Suprapubic skin (tissue), 4 donors: ENCODE data around the gene TCEA2. TPM values are rescaled to one million over a fixed set of nuclear protein-coding genes. Genes with fewer than 3 reads are reported as not detected.

Experiments used
- DNase-seq, 2 donors: peaks; one replicate each; pipeline ENCODE4 v3.0.0-alpha.2; 2019; ENCODE audit warnings: low spot score in 2 of 2
- H3K27ac ChIP-seq: fragments of 200-600 bp; sonication (generic); one replicate; pipeline ENCODE4 v1.5.1; 2019
- H3K27me3 ChIP-seq: fragments of 200-600 bp; sonication (generic); one replicate; pipeline ENCODE4 v1.5.1; 2019
- H3K36me3 ChIP-seq: fragments of 200-600 bp; sonication (generic); one replicate; pipeline ENCODE4 v1.5.1; 2019
- H3K4me1 ChIP-seq: fragments of 200-600 bp; sonication (generic); one replicate; pipeline ENCODE4 v1.5.1; 2019
- H3K4me3 ChIP-seq: fragments of 200-600 bp; sonication (generic); one replicate; pipeline ENCODE4 v1.5.1; 2019; ENCODE audit warnings: mild to moderate bottlenecking
- H3K9me3 ChIP-seq: fragments of 200-600 bp; sonication (generic); one replicate; pipeline ENCODE4 v1.5.1; 2019
- EP300 ChIP-seq: sonication (generic); formaldehyde crosslinking; IDR thresholded peaks from one replicate; pipeline ENCODE4 v1.6.1; 2017; ENCODE audit warnings: antibody characterized with exemption
- POLR2A ChIP-seq, 2 donors: fragments of 450-650 bp; IDR thresholded peaks; one replicate each; pipeline ENCODE4 v1.6.1; 2017; ENCODE audit warnings: antibody characterized with exemption in 2 of 2, mild to moderate bottlenecking in 2 of 2, moderate library complexity in 2 of 2
- POLR2AphosphoS5 ChIP-seq, 3 donors: sonication (generic); formaldehyde crosslinking; IDR thresholded peaks; one replicate each; pipeline ENCODE4 v1.6.1; 2017; ENCODE audit warnings: antibody characterized with exemption in 3 of 3
- WGBS: methylation state at CpG from one replicate; pipeline ENCODE4 v1.1.5; 2018; 5-methylcytosine and 5-hydroxymethylcytosine counted together
- total RNA-seq, 4 donors: library from RNA; depleted of rRNA; stranded (reverse); fragments of >200 nt; gene quantifications; one replicate each; pipeline ENCODE4 v1.1.0, GENCODE V29; 2016
- TF ChIP-seq, protein P1 (sequence below), 2 donors: fragments of 200-600 bp in 1 of 2; fragments of 450-650 bp in 1 of 2; sonication (generic) in 1 of 2; IDR thresholded peaks; one replicate each; pipeline ENCODE4 v1.5.1; 2016 to 2019; ENCODE audit warnings: antibody characterized with exemption in 2 of 2, mild to moderate bottlenecking in 1 of 2, moderate library complexity in 1 of 2

Gene TCEA2
- total RNA-seq, 4 donors from 2014 or later, result 8.6 to 27.9 (median 13.2) TPM

DNA sequence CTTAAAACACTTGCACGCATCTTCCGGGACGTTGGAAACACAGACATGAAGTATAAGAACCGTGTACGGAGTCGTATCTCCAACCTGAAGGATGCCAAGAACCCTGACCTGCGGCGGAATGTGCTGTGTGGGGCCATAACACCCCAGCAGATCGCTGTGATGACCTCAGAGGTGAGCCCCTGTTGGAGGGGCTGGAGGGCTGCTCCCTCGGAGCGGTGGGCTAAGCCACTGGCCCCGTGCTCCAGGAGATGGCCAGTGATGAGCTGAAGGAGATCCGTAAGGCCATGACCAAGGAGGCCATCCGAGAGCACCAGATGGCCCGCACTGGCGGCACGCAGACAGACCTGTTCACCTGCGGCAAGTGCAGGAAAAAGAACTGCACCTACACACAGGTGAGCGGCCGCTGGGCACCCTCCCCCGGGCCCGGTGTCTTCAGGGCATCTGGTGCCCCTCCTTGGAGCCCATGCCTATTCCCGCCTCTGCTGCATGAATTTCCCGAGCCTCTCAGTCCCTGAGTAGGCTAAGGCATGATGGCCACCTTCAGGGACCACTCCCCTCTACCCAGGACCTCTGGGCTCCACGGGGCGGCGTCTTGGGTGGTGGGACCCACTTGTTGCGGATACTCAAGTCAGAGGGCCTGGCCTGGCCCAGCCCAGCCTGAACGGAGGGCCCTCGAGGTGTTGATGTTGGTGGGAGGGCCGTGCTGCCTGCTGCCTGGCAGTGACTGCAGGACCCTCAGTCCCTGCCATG is 7.4 kb downstream of the TCEA2 start:
- Histone ChIP-seq H3K27me3 (no peaks in the 10 kb centered on the region), H3K9me3 (no peaks in the 10 kb centered on the region), H3K4me1 (peaks cover 19% of the 10 kb centered on the region), H3K36me3 (peaks cover 34% of the 10 kb centered on the region), H3K27ac (no peak overlapping the region), H3K4me3 (no peak overlapping the region)
- WGBS, result 93% methylated on average over 16 of the region's 31 CpGs
- no peak for DNase-seq
- TF ChIP-seq EP300 (no peak), POLR2AphosphoS5 (IDR thresholded peaks at IDR 0.05) (no peak), POLR2A (IDR thresholded peaks at IDR 0.05) (no peak)
- TF ChIP-seq, protein P1, sequence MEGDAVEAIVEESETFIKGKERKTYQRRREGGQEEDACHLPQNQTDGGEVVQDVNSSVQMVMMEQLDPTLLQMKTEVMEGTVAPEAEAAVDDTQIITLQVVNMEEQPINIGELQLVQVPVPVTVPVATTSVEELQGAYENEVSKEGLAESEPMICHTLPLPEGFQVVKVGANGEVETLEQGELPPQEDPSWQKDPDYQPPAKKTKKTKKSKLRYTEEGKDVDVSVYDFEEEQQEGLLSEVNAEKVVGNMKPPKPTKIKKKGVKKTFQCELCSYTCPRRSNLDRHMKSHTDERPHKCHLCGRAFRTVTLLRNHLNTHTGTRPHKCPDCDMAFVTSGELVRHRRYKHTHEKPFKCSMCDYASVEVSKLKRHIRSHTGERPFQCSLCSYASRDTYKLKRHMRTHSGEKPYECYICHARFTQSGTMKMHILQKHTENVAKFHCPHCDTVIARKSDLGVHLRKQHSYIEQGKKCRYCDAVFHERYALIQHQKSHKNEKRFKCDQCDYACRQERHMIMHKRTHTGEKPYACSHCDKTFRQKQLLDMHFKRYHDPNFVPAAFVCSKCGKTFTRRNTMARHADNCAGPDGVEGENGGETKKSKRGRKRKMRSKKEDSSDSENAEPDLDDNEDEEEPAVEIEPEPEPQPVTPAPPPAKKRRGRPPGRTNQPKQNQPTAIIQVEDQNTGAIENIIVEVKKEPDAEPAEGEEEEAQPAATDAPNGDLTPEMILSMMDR (IDR thresholded peaks at IDR 0.05), result no peak

DNA sequence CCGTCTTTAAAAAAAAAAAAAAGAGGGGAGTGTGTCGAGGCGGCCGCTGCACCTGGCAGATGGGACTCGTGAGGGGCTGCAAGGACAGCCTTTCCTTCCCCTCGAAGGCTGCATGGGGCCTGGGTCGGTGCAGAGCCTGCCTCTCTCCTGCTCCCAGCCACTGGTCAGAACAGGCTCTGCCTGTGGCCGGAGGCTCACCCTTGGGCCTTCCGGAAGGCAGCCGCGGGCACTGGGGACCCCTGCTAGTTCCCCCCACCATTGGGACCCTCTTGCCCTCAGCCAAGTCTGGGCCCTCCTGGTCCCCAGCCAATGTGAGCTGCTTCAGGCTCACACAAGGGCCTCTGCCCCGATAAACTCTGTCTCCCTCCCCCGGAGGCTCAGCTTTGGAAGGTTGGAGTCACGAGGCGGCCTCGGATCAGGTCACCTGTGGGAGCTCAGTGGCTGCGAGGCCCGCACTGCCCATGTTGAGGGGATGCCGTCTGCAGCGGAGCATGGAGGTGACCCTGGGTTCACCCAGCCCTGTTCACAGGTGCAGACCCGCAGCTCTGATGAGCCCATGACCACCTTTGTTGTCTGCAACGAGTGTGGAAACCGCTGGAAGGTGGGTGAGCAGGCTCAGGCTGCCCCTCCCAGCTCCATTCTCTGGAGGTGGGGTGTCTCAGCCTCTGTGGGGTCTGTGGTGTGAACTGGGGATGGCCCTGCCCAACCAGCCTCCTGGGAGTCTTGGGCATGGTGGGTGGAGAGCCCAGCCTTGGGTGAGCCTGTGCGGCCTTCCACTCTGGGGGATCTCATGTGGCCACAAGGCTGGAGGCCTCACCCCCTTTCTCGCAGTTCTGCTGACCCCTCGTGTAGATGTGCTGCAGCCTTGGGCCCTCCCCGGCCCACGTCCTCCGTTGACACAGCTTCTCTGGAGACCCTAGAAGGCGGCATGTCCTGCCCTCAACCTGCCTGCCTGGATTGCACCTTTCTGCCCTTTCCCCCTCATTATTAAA is 8.6 kb downstream of the TCEA2 start:
- H3K36me3 ChIP-seq, result peaks cover 38% of the 10 kb centered on the region
- H3K4me1 ChIP-seq, result peaks cover 19% of the 10 kb centered on the region
- no peaks in the 10 kb centered on the region for H3K27me3 ChIP-seq
- TF ChIP-seq, protein P1 (IDR thresholded peaks at IDR 0.05), result no peak
- no peak for TF ChIP-seq POLR2A (IDR thresholded peaks at IDR 0.05)
- no peak for TF ChIP-seq POLR2AphosphoS5 (IDR thresholded peaks at IDR 0.05)
- no peak for TF ChIP-seq EP300
- H3K4me3 ChIP-seq, result no peak overlapping the region
- WGBS, result 88% methylated on average over 27 of the region's 30 CpGs
- H3K27ac ChIP-seq, result no peak overlapping the region
- no peaks in the 10 kb centered on the region for H3K9me3 ChIP-seq
- no peak for DNase-seq

DNA sequence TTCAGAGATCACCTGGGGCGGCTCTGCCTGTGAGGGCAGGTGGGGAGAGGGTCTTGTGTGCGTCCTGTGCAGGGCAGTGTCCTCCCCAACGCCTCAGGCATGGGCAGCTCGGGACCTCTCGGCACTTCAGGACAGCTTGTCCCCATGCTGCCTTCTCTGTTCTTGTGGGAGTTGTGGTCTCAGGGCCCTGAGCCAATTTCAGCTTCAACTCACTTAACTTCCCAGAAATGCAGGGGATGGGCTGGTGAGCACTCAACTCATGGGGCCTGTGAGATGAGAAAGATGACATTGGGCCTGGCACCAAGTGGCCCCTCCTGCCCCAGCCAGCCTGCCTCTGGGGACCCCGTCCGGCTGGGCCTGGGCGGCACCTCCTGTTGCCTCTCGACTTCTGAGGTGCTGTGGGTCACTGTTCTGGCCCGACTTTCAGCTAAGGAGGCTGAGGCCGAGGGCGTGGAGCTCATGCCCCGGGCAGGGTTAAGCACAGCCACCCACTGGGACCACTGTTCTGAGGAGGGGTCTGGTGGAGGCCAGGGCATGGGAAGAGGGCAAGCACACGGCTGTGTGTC is 9.6 kb downstream of the TCEA2 start:
- Histone ChIP-seq H3K27ac (no peak overlapping the region), H3K36me3 (peaks cover 38% of the 10 kb centered on the region), H3K4me1 (peaks cover 26% of the 10 kb centered on the region), H3K27me3 (no peaks in the 10 kb centered on the region), H3K9me3 (no peaks in the 10 kb centered on the region), H3K4me3 (no peak overlapping the region)
- 89% methylated on average over 2 of the region's 14 CpGs for WGBS
- no peak for TF ChIP-seq EP300
- TF ChIP-seq, protein P1 (IDR thresholded peaks at IDR 0.05), result no peak
- TF ChIP-seq POLR2A (IDR thresholded peaks at IDR 0.05), result no peak
- no peak for TF ChIP-seq POLR2AphosphoS5 (IDR thresholded peaks at IDR 0.05)
- DNase-seq, result no peak

DNA sequence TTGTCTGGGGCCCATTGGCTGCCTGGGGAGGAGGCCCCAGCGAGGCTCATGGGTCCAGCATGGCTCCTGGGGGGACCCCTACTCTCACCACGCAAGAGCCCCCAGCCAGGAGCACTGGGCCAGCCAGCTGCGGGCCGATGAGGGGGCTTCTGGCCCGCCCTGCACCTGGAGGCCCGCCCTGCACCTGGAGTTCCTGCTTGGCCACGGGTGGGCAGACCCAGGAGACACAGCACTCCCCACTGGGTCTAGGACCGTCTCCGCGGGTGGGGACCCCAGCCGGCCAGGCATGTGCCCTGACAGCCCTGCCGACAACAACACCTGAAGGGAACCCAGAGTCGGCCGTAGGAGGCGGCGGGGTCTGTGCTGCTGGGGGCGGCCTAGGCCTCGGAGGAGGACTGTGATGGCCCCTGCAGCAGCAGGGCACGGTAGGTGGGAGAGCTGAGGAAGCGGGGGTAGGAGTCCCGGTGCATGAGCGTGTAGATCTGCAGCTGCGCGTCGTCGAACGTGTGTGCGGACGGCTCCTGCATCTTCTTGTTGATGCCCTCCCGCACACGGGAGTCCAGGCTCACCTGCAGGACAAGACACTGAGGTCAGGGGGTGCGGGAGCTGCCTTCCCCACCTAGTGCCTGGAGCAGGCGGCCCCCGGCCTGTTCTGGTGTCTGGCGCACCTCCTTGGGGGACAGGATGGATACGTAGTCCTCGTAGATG is 10.6 kb downstream of the TCEA2 start:
- no peak for DNase-seq
- no peaks in the 10 kb centered on the region for H3K27me3 ChIP-seq
- TF ChIP-seq, protein P1 (IDR thresholded peaks at IDR 0.05), result no peak
- TF ChIP-seq POLR2AphosphoS5 (IDR thresholded peaks at IDR 0.05), result no peak
- TF ChIP-seq POLR2A (IDR thresholded peaks at IDR 0.05), result no peak
- no peak for TF ChIP-seq EP300
- 94% methylated on average over 28 of the region's 37 CpGs for WGBS
- peaks cover 38% of the 10 kb centered on the region for H3K36me3 ChIP-seq
- peaks cover 34% of the 10 kb centered on the region for H3K4me1 ChIP-seq
- H3K4me3 ChIP-seq, result no peak overlapping the region
- no peak overlapping the region for H3K27ac ChIP-seq
- H3K9me3 ChIP-seq, result no peaks in the 10 kb centered on the region
